ENCODE data around the gene SDHA. TPM values are rescaled to one million over a fixed set of nuclear protein-coding genes. Genes with fewer than 3 reads are reported as not detected.

SDHA gene
- total RNA-seq, 3 donors from 2014 or later, result 71.1 to 80.6 (median 79.5) TPM

DNA sequence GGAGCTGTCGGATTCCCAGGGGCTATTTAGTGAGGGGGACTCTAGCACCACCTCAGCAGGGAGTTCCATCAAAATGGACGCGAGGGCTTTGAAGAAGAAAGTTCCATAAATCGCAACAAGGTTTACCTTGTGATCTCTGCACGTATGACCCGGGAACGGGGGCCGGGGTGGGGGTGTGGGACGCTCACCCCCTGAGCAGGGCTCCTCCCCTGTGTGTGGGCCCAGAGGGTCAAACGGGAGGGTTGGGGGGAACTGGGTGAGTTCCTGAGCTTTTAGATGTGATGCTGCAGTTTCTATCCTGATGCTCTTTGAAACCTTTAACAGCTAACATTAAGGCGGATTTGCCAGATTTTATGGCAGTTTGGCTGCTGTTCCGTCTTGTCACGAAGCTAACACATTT is 45.7 kb upstream of the SDHA start:
- TF ChIP-seq, protein P1, sequence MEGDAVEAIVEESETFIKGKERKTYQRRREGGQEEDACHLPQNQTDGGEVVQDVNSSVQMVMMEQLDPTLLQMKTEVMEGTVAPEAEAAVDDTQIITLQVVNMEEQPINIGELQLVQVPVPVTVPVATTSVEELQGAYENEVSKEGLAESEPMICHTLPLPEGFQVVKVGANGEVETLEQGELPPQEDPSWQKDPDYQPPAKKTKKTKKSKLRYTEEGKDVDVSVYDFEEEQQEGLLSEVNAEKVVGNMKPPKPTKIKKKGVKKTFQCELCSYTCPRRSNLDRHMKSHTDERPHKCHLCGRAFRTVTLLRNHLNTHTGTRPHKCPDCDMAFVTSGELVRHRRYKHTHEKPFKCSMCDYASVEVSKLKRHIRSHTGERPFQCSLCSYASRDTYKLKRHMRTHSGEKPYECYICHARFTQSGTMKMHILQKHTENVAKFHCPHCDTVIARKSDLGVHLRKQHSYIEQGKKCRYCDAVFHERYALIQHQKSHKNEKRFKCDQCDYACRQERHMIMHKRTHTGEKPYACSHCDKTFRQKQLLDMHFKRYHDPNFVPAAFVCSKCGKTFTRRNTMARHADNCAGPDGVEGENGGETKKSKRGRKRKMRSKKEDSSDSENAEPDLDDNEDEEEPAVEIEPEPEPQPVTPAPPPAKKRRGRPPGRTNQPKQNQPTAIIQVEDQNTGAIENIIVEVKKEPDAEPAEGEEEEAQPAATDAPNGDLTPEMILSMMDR (IDR thresholded peaks at IDR 0.05), result no peak
- no peak for TF ChIP-seq POLR2A (IDR thresholded peaks at IDR 0.05)
- no peak for TF ChIP-seq POLR2AphosphoS5 (IDR thresholded peaks at IDR 0.05)
- H3K4me1 ChIP-seq, result no peaks in the 10 kb centered on the region
- no peak overlapping the region for H3K27ac ChIP-seq
- DNase-seq (ENCODE audit: low spot score in 2 of 2), result no peak
- H3K36me3 ChIP-seq, result no peaks in the 10 kb centered on the region
- no peaks in the 10 kb centered on the region for H3K9me3 ChIP-seq
- no peaks in the 10 kb centered on the region for H3K27me3 ChIP-seq
- intact Hi-C loops (cut with DNase I; ENCODE audit: low total_unique reads), result no loop called here
- no peak overlapping the region for H3K4me3 ChIP-seq

DNA sequence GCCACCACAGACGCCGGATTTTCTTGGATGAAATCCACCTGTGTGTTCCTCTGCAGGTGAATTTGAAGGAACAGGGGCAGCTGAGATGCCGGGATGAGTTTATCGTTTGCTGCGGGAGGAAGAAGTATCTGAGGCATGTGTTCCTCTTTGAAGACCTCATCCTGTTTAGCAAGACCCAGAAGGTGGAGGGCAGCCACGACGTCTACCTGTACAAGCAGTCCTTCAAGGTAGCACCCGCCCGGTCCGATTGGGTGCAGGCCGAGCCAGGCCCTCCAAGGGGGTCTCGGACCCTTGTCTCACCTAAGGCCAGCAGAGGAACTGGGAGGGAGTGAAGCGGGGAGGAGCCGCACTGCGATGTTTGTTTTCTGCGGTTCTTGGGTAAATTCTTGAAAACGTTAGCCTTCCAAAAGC is 45.3 kb upstream of the SDHA start:
- H3K4me1 ChIP-seq, result no peaks in the 10 kb centered on the region
- TF ChIP-seq, protein P1 (IDR thresholded peaks at IDR 0.05), result no peak
- TF ChIP-seq POLR2A (IDR thresholded peaks at IDR 0.05) (no peak), POLR2AphosphoS5 (IDR thresholded peaks at IDR 0.05) (no peak)
- intact Hi-C loops (cut with DNase I; ENCODE audit: low total_unique reads), result no loop called here
- no peaks in the 10 kb centered on the region for H3K27me3 ChIP-seq
- DNase-seq (ENCODE audit: low spot score in 2 of 2), result peak in 1 of 2 donors; percentile 48
- no peaks in the 10 kb centered on the region for H3K36me3 ChIP-seq
- no peak overlapping the region for H3K4me3 ChIP-seq
- H3K27ac ChIP-seq, result no peak overlapping the region
- no peaks in the 10 kb centered on the region for H3K9me3 ChIP-seq

DNA sequence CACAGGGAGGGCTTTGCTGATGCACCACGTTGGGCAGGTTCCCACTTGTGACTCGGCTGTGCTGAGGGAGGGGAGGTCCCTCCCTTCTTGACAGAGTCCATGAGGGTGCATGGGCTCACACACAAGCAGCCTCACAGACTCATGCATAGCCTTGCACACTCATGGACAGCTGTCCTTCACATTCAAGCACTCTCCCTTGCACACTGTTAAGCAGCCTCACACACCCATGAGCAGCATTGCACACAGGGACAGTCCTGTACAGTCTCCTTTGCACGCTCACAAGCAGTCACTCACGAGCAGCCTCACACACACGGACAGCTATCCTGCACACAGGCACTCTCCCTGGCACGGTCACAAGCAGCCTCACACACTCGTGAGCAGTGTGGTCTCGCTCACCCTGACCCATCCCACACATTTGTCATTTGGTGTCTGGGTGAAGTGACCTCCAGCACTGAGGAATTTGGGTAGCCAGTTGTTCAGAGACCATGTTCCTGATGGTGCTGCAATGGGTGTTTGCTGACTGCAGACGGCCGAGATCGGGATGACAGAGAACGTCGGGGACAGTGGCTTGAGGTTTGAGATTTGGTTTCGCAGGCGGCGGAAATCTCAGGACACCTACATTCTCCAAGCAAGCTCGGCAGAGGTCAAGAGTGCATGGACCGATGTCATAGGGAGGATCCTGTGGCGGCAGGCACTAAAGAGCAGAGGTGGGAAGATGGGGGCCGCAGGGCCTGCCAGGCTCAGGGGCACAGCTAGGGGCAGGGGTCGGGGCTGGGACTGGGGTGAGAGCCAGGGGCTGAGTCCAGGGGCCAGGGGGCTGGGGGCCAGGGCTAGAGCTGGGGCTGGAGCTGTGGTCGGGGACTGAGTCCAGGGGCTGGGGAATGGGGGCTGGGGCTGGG is 44.5 kb upstream of the SDHA start:
- peak in 1 of 2 donors; percentile 43 for DNase-seq (ENCODE audit: low spot score in 2 of 2)
- Histone ChIP-seq H3K4me1 (no peaks in the 10 kb centered on the region), H3K27ac (no peak overlapping the region), H3K9me3 (no peaks in the 10 kb centered on the region), H3K27me3 (no peaks in the 10 kb centered on the region), H3K4me3 (no peak overlapping the region), H3K36me3 (no peaks in the 10 kb centered on the region)
- TF ChIP-seq, protein P1 (IDR thresholded peaks at IDR 0.05), result no peak
- no peak for TF ChIP-seq POLR2A (IDR thresholded peaks at IDR 0.05)
- no peak for TF ChIP-seq POLR2AphosphoS5 (IDR thresholded peaks at IDR 0.05)
- intact Hi-C loops (cut with DNase I; ENCODE audit: low total_unique reads), result loop anchor here (1.0 kb wide), 1 partner anchor 15 kb away; no protein-coding TSS in a partner anchor

- Histone ChIP-seq H3K36me3 (no peaks in the 10 kb centered on the region), H3K4me1 (no peaks in the 10 kb centered on the region), H3K27me3 (no peaks in the 10 kb centered on the region), H3K27ac (no peak overlapping the region), H3K9me3 (no peaks in the 10 kb centered on the region), H3K4me3 (no peak overlapping the region)
- intact Hi-C loops (cut with DNase I; ENCODE audit: low total_unique reads), result loop anchor here (1.0 kb wide), 1 partner anchor 16 kb away; no protein-coding TSS in a partner anchor
- DNase-seq (ENCODE audit: low spot score in 2 of 2), result peak in 1 of 2 donors; percentile 6
- TF ChIP-seq, protein P1 (IDR thresholded peaks at IDR 0.05), result no peak
- TF ChIP-seq POLR2A (IDR thresholded peaks at IDR 0.05), result no peak
- no peak for TF ChIP-seq POLR2AphosphoS5 (IDR thresholded peaks at IDR 0.05)
These were observed 43.9 kb upstream of the SDHA start for GRCh38 chr5:174291-174600.

GRCh38 chr5:174876-175465 is 43.1 kb upstream of the SDHA start:
- H3K4me1 ChIP-seq, result no peaks in the 10 kb centered on the region
- H3K4me3 ChIP-seq, result no peak overlapping the region
- no peak for DNase-seq (ENCODE audit: low spot score in 2 of 2)
- intact Hi-C loops (cut with DNase I; ENCODE audit: low total_unique reads), result loop anchor here (1.0 kb wide), 1 partner anchor 17 kb away; no protein-coding TSS in a partner anchor
- H3K27me3 ChIP-seq, result no peaks in the 10 kb centered on the region
- H3K36me3 ChIP-seq, result no peaks in the 10 kb centered on the region
- H3K9me3 ChIP-seq, result no peaks in the 10 kb centered on the region
- no peak overlapping the region for H3K27ac ChIP-seq
- TF ChIP-seq, protein P1 (IDR thresholded peaks at IDR 0.05), result no peak
- no peak for TF ChIP-seq POLR2AphosphoS5 (IDR thresholded peaks at IDR 0.05)
